ENCODE results near the gene MYT1.

- TF ChIP-seq CTCF (IDR thresholded peaks at IDR 0.05): no peak
- TF ChIP-seq EZH2phosphoT487 (IDR thresholded peaks at IDR 0.05): no peak
- no peak for TF ChIP-seq EZH2 (IDR thresholded peaks at IDR 0.05)
Observed at GRCh38 chr20:64164123-64164836, at the start of gene MYT1.

All from neural progenitor cell (in vitro differentiated cells).